DND-41 (cell line): ENCODE results near the gene DES.

Experiments
- CTCF ChIP-seq: IDR thresholded peaks from 2 replicates; pipeline ENCODE4 v1.5.1; 2012; ENCODE audit warnings: borderline replicate concordance, low read length, moderate library complexity, mild to moderate bottlenecking; ENCODE audit not compliant: poor library complexity, severe bottlenecking; ENCODE audit errors: extremely low read depth
- EZH2 ChIP-seq: IDR thresholded peaks from 3 replicates; pipeline ENCODE4 v1.6.1; 2012; ENCODE audit warnings: borderline replicate concordance, low read depth, mild to moderate bottlenecking, moderate library complexity, low read length, inconsistent platforms; ENCODE audit not compliant: severe bottlenecking

- TF ChIP-seq CTCF (no peak), EZH2 (no peak)
Observed at GRCh38 chr2:219462349-219462748, 44.2 kb downstream of the DES start.
